ENCODE measurements around the gene CDH4. TPM values are rescaled to one million over a fixed set of nuclear protein-coding genes. Genes with fewer than 3 reads are reported as not detected.

CDH4 gene
- total and polyA plus RNA-seq, 2 of the 4 experiments (the other 2 are of a cell fraction): 1.6 to 3.5 TPM

DNA sequence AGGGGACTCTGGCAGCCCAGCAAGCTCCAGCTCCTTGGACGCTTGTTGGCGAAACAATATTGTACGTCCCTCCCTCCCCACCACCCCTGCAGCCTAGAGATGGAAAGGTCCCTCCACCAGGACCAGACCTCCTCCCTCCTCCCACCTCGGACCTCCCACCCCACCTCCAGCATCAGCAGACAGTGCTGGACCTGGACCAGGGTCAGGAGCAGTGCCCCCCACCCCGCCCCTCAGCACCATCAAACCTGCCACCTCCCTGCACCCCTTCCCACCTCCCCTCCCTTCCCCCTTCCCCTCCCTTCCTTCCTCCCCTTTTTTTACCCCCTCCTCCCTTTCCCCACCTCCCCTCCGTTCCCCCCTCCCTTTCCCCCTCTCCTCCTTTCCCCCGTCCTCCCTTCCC, 715.2 kb downstream of the CDH4 start:
- 38 to 82% methylated on average over 1 of the region's 7 CpGs for WGBS, 2 experiments (ENCODE audit: extremely low coverage in 2 of 2, insufficient read length in 1 of 2)
- H2BK5ac ChIP-seq (ENCODE audit: low read depth, low read length, poor library complexity, severe bottlenecking): no peak overlapping the region
- ATAC-seq (ENCODE audit: low read depth): no peak
- H2AK5ac ChIP-seq (ENCODE audit: low read depth, low read length): no peak overlapping the region
- H3K14ac ChIP-seq (replicated peaks; ENCODE audit: low read depth, low read length): no peak overlapping the region
- no peaks in the 10 kb centered on the region for H3K9me1 ChIP-seq (ENCODE audit: insufficient read depth, low read length)
- H3K9ac ChIP-seq (ENCODE audit: low read depth, low read length): no peak overlapping the region
- TF ChIP-seq SMC3 (IDR thresholded peaks at IDR 0.05; ENCODE audit: low read depth, low read length) (no peak), CHD1 (IDR thresholded peaks at IDR 0.05; ENCODE audit: low read depth, low read length) (no peak), MXI1 (IDR thresholded peaks at IDR 0.05; ENCODE audit: borderline replicate concordance, low read depth, low read length) (no peak), FOS (IDR thresholded peaks at IDR 0.05; ENCODE audit: low read depth, low read length) (no peak), RFX5 (IDR thresholded peaks at IDR 0.05; ENCODE audit: low read depth, low read length) (no peak), RCOR1 (IDR thresholded peaks at IDR 0.05; ENCODE audit: insufficient replicate concordance, low read length) (no peak), RAD21 (IDR thresholded peaks at IDR 0.05; ENCODE audit: low read length) (no peak), BHLHE40 (IDR thresholded peaks at IDR 0.05; ENCODE audit: low read depth, low read length) (no peak), MAFK (IDR thresholded peaks at IDR 0.05; ENCODE audit: low read depth, low read length) (no peak), POLR2A (IDR thresholded peaks at IDR 0.05; ENCODE audit: low read depth, low read length) (no peak), MAZ (IDR thresholded peaks at IDR 0.05; ENCODE audit: borderline replicate concordance, low read depth, low read length) (no peak)
- TF ChIP-seq, protein P1, sequence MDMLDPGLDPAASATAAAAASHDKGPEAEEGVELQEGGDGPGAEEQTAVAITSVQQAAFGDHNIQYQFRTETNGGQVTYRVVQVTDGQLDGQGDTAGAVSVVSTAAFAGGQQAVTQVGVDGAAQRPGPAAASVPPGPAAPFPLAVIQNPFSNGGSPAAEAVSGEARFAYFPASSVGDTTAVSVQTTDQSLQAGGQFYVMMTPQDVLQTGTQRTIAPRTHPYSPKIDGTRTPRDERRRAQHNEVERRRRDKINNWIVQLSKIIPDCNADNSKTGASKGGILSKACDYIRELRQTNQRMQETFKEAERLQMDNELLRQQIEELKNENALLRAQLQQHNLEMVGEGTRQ (IDR thresholded peaks at IDR 0.05; ENCODE audit: low read depth, low read length): no peak
- TF ChIP-seq, protein P2, sequence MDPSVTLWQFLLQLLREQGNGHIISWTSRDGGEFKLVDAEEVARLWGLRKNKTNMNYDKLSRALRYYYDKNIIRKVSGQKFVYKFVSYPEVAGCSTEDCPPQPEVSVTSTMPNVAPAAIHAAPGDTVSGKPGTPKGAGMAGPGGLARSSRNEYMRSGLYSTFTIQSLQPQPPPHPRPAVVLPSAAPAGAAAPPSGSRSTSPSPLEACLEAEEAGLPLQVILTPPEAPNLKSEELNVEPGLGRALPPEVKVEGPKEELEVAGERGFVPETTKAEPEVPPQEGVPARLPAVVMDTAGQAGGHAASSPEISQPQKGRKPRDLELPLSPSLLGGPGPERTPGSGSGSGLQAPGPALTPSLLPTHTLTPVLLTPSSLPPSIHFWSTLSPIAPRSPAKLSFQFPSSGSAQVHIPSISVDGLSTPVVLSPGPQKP (IDR thresholded peaks at IDR 0.05; ENCODE audit: borderline replicate concordance, low read depth, low read length): no peak
- H4K20me1 ChIP-seq (ENCODE audit: insufficient read depth, low read length): no peaks in the 10 kb centered on the region; the same call in 1 of the 2 replicates
- H2BK120ac ChIP-seq (ENCODE audit: low read depth, low read length): no peak overlapping the region
- no peak overlapping the region for H2BK20ac ChIP-seq (ENCODE audit: low read depth, low read length)
- no peak overlapping the region for H4K91ac ChIP-seq (ENCODE audit: insufficient read depth, low read depth, low read length)
- BruUV-seq (replicated peaks): no TSS peak
- no peak overlapping the region for H3K23ac ChIP-seq (ENCODE audit: low read depth, low read length)
- H3K4ac ChIP-seq (ENCODE audit: low read depth, low read length): no peak overlapping the region
- no peak overlapping the region for H2BK15ac ChIP-seq (ENCODE audit: low read depth, low read length)
- dilution Hi-C loops (cut with HindIII; ENCODE audit: low sequenced_read_pairs, unreplicated experiment) (no loop called here), intact Hi-C loops (cut with micrococcal nuclease) (no loop called here), in situ Hi-C loops (cut with MboI; ENCODE audit: low sequenced_read_pairs) (no loop called here)
- H4K5ac ChIP-seq (ENCODE audit: low read depth, low read length): no peak overlapping the region
- no peak overlapping the region for H3K4me3 ChIP-seq (ENCODE audit: insufficient read depth, low read depth, low read length)
- H3K18ac ChIP-seq (ENCODE audit: low read depth, low read length): no peak overlapping the region
- ChIA-PET POLR2A (ENCODE audit: unreplicated experiment) (no interaction called here), CTCF (no interaction called here)
- no peak overlapping the region for H3K56ac ChIP-seq (ENCODE audit: extremely low read depth, insufficient read depth, low read length)
- H4K8ac ChIP-seq (ENCODE audit: low read depth in 2 of 2, low read length in 2 of 2): no peak overlapping the region
- peaks cover 3% of the 10 kb centered on the region; the same call in 1 of the 2 replicates for H3K9me3 ChIP-seq (ENCODE audit: control insufficient read depth, insufficient read depth, low read length)
- H3K79me1 ChIP-seq (ENCODE audit: low read depth in 1 of 2, low read length in 2 of 2): no peaks in the 10 kb centered on the region
- no peak for DNase-seq
- no peaks in the 10 kb centered on the region for H3K4me1 ChIP-seq (ENCODE audit: control insufficient read depth, insufficient read depth, low read length)
- no peak overlapping the region for H2AFZ ChIP-seq (replicated peaks; ENCODE audit: low read length, poor library complexity)
- H3K27ac ChIP-seq (ENCODE audit: insufficient read depth, low read length): no peak overlapping the region
- H3K4me2 ChIP-seq (ENCODE audit: low read depth, low read length): no peak overlapping the region
- no peak overlapping the region for H2AK9ac ChIP-seq (replicated peaks; ENCODE audit: low read depth, low read length, poor library complexity)
- peaks cover 21% of the 10 kb centered on the region for H3K27me3 ChIP-seq (ENCODE audit: control insufficient read depth, insufficient read depth, low read length)
- peaks cover 3% of the 10 kb centered on the region; the same call in 1 of the 2 replicates for H3K36me3 ChIP-seq (ENCODE audit: control insufficient read depth, insufficient read depth, low read length)

Measured in IMR-90 (cell line).